HG03135 (cell line): ENCODE data around the gene GGACT.

Experiments used
- ATAC-seq: cut with Tn5 transposase; IDR thresholded peaks from one replicate; pipeline ENCODE4 v1.9.1; 2021; ENCODE audit warnings: mild to moderate bottlenecking, moderate library complexity; ENCODE audit not compliant: unreplicated experiment

GGACT gene

DNA sequence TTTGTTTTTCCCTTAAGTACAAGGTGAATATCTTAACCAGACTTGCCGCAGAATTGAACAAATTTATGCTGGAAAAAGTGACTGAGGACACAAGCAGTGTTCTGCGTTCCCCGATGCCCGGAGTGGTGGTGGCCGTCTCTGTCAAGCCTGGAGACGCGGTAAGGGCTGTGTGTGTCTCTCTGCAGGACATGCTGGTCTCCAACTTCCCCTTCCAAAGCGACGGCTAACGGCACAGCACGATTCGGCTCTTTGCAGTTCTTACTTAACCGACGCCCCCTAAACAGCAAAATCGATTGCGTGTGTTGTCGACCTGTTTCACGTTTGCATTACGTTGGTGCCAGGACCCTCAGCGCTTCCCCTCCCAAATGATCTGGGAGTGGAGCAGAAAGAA is 73.2 kb downstream of the GGACT start:
- no peak for ATAC-seq

DNA sequence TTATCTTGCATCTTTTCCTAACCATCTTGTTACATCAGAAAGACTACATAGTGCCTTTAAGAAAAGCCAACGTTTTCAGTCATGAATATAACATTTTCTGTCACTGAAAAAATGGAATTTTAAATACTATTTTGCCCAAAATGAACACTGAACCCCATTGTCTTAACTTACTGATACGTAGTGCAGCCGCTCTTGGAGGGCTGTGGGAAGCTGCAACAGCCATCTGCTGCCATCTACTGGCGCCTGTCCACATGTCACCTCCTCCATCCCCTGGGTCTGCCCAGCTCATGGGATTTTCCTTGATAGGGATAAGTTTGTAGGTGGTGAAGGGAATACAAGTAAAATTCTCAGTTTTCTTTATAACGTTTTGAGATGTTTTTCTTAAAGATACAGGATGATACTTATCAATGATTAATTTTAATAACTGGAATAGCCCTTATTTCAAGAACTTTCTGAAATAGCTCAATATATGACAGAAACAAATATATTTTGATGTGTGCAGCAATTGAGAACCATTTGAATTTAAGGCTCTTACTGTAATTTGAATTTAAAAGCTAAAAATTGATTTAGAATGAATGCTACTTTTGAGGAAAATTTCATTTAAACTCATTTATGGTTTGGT is 73.7 kb downstream of the GGACT start:
- ATAC-seq = peak; percentile 96

DNA sequence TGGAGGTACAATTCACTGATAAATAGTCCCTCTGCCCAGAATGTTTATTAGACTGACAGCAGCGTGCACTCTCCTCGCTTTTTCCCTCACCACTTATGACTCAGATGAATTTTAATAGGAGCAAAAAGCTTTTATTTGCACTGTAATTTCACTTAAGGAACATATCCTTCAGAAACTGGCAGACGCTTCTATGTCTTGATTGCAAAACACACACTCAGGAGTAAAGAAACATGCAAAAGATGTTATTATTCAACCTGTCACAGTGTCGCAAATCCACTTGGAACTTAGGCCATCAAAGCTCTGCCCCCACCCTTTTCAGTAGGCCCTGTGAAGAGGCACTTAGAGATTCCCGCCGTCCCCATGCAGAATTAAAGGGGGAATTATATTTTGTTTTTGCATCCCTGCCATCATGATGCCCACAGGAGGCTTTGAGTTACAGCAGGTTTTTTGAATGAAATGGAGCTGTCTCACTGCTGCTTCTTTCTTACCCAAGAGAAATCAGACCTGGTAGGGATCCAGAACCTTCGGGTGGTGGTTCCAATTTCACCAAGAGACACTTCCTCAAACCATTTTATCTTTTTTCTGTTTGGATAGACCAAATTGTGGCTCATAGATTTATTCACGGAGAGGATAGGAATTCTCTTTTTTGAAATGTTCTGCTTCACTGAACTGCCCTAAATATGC is 74.5 kb downstream of the GGACT start:
- no peak for ATAC-seq

DNA sequence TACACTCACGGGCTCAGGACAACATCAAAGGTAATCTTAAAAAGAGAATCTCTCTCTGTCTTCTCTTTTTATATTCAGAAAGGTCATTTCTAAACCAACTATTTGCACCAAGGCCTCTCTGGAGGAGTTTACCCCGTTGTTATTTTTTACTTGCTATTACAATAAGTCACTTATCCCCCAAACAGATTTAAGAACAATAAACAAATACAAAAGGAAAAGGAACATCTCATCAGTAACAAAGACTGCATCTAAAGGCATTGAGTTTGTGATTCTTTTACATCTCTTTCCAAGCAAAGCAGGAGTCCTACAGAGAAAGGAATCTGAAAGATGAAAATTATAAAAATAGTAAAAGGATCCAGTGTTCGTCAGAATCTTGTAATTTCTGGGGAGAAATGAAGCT is 75.4 kb downstream of the GGACT start:
- no peak for ATAC-seq

DNA sequence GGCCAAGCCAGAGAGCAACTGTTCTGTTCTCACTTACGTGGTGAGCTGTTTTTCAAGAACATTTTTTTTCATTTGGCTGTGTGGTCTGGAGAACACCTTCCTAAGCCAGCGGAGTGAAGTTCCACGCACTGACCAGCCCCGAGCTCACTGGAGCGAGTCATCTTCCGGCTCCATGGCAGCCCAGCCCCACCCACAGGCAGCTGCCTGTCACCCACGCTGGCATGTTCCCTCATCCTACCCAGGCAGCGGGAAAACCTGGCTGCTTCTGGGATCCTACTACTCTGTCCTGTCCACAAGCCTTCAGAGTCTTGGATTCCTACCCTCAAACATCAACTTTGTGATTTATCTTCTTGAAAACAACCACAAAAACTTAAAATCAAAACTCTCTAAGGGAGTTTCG is 76.2 kb downstream of the GGACT start:
- ATAC-seq = no peak

DNA sequence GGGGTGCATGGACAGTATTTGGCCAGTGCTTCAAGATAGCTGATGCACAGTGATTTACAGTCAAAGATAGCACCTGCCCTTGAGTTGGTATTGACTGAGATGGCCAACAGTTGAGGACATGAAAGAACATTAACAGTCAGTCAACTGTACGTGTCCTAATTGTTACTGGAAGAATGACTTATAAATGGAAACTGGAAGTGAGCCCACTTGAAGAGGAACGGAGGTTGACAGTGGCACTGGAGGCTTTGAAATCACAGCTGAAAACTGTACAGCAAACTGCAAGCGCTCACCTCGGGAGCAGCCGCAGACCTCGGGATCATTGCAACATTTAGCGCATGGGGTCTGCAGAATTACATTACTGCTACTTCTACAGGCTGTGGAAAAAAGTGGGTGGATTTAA is 77.1 kb downstream of the GGACT start:
- no peak for ATAC-seq

DNA sequence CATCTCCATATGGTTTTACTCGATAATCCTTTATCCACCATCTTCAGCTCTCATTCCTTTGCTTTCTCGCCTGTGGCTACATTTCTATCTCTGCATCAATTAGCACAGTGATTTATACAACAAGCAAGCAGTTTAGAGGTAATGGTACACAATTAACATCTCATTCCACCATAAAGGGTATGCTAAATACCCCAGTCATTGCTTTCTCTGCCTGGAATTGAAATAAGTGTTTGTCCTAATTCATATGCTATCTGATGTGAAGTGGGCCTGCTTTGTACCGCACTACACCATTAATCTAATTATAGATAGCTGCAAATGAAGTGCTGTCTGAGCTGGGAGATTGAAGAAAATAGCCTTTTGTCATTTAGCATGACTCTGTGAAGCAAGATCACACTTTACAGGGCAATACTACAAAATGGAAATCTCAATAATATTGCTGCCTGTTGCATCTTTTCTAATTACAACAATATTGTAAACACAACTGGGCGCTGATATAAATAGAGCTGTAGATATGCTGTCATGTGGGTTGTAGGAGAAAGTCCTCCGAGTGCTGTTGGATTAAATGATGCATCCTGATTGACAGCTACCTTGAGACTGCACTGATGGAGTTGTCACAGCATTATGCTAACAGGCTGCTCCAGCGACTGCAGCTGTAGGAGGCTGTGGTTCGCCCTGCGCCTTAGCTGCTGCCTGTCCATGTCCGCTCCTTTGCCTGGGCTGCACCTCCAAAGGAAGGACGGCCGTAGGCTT is 78.2 kb downstream of the GGACT start:
- ATAC-seq = no peak

DNA sequence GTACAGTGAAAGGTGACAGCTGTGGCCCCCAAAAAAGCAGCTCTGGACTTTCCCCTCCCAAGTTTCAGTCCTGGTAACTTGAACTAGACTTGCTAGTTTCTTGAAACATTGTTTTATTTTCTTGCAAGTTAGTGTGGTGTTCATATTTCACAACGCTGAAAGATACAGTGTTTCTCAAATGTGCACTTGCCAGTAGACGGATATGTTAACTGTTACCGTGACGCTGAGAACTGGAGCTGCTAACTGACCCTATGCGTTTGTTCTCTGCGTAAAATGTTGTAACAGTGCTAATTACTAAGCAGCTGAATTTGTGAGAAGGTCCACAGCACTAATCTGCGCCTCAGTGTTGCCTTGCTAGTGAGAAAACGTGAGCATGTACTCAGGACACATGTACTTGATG is 79.6 kb downstream of the GGACT start:
- ATAC-seq = no peak

DNA sequence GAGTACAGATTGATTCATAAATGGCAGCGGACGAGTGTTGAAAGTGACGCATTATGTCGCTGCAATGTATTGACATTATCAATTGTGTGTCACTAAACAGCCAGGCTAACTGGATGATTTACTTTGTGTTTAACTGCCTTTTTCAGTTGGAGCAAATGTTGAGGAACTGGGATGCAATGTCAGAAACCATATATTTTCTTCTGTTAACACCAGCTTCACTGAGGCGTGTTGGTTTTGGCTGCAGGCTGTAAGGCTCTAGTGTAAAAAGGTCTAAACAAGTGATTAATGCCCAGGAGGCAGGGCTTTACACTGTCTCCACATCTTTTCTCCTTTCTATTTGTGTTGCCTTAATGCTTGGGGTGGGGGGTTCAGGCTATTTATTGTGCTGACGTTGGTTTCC is 80.1 kb downstream of the GGACT start:
- no peak for ATAC-seq

DNA sequence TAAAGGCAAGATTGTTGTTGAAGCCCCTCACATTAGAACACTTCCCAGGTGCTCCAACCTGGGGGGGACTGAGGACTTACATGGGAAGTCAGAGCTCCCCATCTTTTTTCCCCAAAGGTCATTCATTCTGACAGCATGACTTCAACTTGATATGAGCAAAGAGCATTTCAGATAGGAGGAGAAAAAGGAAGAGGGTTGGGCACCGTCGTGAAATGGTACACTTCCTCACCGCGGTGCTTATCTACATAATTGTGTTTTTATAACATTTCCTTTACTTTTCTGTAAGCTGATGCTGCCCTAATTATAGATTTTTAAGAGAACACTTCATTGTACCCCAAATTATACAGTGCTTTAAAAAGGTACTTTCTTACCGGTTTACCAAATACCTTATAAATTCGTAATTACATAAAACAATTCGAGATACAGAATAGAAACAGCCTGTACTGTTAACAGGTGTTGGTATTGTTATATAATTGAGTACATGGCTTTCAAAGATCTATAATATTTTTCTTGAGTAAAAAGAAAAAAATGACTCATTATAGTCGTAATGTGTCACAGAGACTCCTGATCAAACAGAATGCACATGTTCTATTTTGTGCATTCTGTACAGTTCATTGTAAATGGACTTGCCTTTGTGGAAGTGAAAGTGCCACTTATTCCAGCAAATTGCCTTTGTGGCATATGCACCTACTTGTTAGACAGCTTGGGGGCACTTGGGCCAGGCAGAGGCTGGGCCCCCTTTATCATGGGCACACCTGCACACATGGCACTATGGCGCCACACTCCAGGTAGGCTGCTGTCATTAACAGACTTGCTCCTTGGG is 81.8 kb downstream of the GGACT start:
- ATAC-seq = no peak

DNA sequence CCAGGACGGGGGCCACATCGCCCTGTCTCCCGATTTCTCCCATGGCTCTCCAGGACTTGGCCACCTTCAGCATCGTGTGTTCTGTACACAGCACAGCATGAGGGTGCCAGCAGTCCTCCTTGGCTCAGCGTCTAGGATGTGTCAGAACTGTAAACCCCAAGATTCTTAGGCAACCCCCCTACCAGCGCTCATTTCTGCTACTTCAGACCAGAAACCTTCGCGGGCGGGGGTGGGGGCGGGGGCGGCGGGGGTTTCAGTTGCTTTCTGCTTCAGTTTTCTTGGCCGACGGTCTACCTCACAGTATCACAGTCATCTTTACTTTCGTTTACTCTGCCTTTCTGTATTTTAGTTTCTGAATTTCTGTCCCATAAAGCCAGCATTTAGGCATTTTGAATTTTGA is 82.4 kb downstream of the GGACT start:
- ATAC-seq = no peak

DNA sequence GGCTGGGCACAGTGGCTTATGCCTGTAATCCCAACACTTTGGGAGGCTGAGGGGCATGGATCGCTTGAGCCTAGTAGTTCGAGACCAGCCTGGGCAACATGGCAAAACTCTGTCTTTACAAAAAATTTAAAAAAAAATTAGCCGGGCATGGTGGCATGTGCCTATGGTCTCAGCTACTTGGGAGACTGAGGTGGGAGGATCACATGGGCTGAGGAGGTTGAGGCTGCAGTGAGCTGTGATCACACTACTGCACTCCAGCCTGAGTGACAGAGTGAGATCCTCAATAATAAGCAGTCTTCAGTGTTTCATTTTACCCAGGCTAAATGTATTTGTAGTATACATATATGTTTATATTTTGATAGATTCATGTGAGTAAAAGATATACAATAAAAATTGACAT is 85.0 kb downstream of the GGACT start:
- ATAC-seq = no peak

DNA sequence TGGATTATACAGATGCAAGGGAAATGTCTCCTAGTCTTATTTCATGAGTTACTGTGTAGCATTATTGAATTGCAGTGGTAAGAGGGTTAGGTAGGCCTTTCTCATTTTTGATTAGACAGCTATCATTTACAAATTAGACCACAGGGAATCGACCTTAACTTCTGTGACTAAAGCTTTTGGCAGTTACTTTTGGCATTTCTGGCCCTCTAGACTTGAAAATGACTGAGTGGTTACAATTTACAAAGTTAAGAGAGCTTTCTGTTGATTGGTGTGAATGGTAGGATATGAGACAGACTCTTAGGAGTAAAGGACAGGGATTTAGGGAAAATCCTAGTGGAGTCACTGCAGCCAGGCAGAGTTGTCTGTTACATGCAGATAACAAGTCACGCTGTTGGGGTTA is 86.1 kb downstream of the GGACT start:
- ATAC-seq = no peak

DNA sequence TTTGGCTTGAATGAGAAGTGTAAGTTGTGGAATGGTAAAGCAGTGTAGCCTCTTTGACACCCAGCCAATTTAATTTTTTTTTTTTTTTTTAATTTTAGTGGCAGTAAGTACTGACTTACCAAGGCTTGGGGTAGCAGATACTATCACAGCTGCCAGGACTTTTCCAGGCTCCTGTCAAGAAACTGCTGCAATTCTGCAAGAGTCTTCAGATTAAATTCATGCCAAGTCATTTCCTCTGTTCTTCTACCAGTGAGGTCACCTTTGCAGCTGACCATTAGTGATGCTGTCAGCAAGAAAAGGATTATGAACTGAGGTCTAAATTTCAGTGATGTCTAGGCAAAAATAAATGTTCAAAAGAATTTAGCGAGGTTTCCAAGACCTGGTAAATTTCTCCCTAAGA is 91.2 kb downstream of the GGACT start:
- no peak for ATAC-seq

DNA sequence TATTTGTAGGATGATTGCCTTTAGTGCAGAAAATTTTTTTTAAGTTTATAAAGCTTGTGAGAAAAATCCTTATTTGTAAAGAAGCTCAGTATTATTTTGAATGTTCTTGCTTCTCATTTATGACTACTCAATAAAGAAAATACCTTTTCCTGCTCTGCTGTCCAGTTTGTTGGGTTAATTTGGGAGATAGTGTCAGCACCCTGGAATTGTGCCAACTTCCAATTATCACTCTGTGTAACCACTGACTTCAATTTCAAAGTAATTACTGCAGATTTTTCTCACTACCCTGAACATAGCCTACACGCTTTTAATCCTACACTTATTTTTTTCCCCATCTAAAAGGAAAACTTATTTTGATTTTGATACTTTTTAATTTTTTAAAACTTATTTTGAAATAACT is 93.1 kb downstream of the GGACT start:
- no peak for ATAC-seq

DNA sequence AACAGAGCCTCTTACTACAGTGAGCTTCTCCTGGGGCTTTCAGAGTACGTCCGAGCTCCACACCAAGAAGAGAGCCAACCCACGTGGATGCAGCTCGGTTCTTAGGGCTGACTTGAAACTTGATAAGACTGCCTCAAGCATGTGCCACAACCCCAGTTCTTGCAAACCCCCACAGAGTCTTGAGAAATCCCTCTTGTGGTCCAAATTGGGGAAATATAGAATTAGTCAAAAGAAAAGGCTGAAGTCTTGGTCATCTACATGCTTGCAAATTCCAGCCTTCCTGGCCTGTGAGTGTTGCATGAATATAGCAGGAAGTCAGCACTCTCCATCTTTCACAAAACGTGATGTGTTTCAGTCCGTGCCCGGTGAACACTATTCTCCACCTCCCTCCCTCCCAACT is 95.2 kb downstream of the GGACT start:
- no peak for ATAC-seq

DNA sequence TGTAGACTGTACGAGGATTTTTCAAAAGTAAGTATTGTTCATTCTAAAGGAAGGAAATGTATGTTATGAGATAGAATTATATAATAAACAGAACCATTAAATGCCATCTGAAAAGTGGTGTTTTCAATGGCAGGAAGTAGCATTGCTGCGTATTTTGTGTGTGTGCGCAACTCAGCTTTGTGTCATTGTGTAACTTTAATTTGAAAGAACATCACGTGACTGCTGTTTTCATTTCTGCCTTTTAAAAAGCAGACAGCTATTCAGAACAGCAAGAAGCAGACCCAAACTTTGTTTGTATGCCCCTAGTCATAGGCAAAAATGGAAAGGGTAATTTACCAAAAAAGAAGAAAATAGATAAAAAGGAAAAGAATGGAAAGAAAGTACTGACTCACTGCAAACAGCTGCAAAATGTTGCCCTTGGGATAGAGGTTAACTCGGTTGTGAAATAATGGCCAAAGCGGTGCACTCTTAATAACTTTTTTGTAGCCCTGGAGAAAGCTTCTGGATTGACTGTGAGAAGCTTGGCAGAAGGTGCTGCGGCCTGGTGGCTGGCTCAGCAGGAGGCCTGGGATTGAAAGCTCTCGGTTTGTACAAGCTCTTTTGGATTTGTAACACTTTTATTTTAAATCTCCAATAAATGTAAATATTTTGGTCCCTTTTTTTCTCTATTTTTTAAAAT is 97.3 kb downstream of the GGACT start:
- no peak for ATAC-seq

DNA sequence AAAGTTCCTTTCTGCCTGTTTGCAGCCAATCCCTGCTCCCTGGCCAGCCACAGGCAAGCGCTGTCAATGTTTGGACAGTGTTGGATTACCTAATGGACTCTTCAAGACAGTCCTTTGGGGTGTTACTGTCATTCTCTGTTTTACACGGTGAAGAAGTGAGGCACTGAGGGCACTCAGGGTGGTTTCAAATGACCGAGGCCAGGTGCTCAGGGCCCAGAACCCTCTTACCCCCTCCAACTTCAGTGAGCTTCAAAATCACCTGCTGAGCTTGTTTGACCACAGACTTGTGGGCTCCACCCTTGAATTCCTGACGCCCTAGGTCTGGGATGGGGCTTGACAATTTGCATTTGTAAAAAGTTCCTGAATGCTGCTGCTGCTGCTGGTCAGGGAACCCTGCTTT is 97.9 kb downstream of the GGACT start:
- no peak for ATAC-seq

DNA sequence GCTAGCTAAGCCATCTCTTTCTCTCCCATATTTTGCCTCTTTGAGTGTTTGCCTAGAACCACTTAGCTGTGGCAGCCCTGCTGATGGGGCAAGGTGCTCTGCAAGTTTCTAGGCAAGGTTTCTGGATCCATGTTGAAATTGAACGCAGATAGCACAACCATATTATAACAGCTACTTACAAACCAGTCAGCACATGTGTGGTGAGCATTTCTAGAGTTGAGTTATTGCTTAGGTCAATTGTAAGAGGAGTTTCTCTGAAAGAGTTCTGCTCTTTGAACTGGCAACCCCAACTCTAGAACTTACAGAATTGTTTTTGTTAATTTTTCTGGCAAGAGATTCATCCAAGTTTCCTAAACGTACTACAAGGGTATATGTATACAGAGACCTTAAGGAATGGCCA is 103.3 kb downstream of the GGACT start:
- ATAC-seq = no peak

DNA sequence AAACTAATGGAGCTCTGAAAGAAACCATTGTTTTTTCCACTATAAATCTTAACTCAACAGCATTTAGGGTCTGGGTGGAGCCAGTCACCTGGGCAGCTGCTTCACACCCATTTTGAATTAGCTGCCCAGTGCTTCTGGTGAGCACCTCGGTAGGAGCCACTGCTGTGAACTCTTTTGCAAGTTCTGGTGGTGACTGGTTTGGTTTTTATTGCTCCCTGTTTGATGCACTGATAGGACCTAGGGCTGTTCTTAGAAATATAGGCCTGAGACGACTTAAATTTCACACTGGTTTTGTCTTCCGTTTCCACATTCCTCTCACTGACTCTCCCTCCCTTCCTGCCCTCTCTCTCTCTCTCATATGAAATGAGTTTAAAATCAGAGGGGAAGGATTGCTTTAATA is 103.9 kb downstream of the GGACT start:
- ATAC-seq = no peak

DNA sequence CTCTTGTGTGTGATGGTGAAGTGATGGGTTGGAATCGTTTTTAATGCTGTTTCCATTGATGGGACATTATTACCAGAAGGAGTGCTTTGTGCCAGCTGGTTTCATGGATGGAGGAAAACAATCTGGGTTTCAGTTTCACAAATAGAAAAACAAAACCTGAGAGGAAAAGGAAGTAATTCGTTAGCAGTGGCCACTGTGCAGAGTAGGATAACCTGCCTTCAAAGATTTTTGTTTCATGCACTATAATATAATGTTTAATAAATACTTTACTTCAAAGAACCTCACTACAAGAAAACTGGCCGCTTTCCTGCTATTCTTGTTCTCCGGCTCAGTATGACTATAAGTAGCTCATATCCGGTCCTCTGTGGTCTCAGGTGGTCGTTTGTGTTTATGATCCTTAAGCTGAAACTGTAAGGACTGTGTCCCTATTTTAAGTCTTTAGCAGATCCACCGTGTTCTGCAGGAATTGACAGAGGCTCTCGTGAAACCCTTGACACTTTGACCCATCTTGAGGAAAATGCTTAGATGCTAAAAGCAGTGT is 104.7 kb downstream of the GGACT start:
- no peak for ATAC-seq
